Right atrium auricular region (tissue), 2 donors: Measurements from ENCODE around the gene METAP1D. TPM values are rescaled to one million over a fixed set of nuclear protein-coding genes. Genes with fewer than 3 reads are reported as not detected.

ENCODE experiments used
- DNase-seq: peaks from one replicate; pipeline ENCODE4 v3.0.0-alpha.2; 2019; ENCODE audit warnings: low spot score
- H3K27ac ChIP-seq, 2 donors: fragments of 200-600 bp; sonication (generic); 1 replicate in 1 of 2; 2 replicates in 1 of 2; pipeline ENCODE4 v1.5.1; 2016 to 2019
- H3K27me3 ChIP-seq, 2 donors: fragments of 200-600 bp; sonication (generic); one replicate each; pipeline versions ENCODE4 v1.5.1 to v1.6.0; 2017 to 2019
- H3K36me3 ChIP-seq: fragments of 200-600 bp; sonication (generic); one replicate; pipeline ENCODE4 v1.5.1; 2016
- H3K4me1 ChIP-seq, 2 donors: fragments of 200-600 bp; sonication (generic); one replicate each; pipeline versions ENCODE4 v1.5.1 to v1.6.0; 2017 to 2019
- H3K4me3 ChIP-seq, 2 donors: fragments of 200-600 bp; sonication (generic); 1 replicate in 1 of 2; 2 replicates in 1 of 2; pipeline ENCODE4 v1.5.1; 2017 to 2019; ENCODE audit warnings: mild to moderate bottlenecking in 1 of 2, moderate library complexity in 1 of 2
- H3K9me3 ChIP-seq, 2 donors: fragments of 200-600 bp; sonication (generic); one replicate each; pipeline ENCODE4 v1.5.1; 2019
- total RNA-seq, 2 donors: library from RNA; depleted of rRNA; stranded (reverse); fragments of >200 nt; gene quantifications; one replicate each; pipeline ENCODE4 v1.1.0, GENCODE V29; 2016
- TF ChIP-seq, protein P1 (sequence below), 2 donors: fragments of 200-600 bp; sonication (generic); IDR thresholded peaks; one replicate each; pipeline ENCODE4 v1.5.1; 2019; ENCODE audit warnings: antibody characterized with exemption in 2 of 2

Gene METAP1D
- total RNA-seq, 2 donors from 2014 or later = 2.3 to 4.7 TPM

- no peak for DNase-seq
- Histone ChIP-seq H3K4me3 (no peak overlapping the region), H3K27ac (no peak overlapping the region), H3K27me3 (no peaks in the 10 kb centered on the region), H3K36me3 (no peaks in the 10 kb centered on the region), H3K4me1 (no peaks in the 10 kb centered on the region), H3K9me3 (no peaks in the 10 kb centered on the region)
- TF ChIP-seq, protein P1, sequence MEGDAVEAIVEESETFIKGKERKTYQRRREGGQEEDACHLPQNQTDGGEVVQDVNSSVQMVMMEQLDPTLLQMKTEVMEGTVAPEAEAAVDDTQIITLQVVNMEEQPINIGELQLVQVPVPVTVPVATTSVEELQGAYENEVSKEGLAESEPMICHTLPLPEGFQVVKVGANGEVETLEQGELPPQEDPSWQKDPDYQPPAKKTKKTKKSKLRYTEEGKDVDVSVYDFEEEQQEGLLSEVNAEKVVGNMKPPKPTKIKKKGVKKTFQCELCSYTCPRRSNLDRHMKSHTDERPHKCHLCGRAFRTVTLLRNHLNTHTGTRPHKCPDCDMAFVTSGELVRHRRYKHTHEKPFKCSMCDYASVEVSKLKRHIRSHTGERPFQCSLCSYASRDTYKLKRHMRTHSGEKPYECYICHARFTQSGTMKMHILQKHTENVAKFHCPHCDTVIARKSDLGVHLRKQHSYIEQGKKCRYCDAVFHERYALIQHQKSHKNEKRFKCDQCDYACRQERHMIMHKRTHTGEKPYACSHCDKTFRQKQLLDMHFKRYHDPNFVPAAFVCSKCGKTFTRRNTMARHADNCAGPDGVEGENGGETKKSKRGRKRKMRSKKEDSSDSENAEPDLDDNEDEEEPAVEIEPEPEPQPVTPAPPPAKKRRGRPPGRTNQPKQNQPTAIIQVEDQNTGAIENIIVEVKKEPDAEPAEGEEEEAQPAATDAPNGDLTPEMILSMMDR (IDR thresholded peaks at IDR 0.05) = no peak
Measured at GRCh38 chr2:172072706-172073105, 73.0 kb downstream of the METAP1D start.

- TF ChIP-seq, protein P1 (IDR thresholded peaks at IDR 0.05) = no peak
- H3K27me3 ChIP-seq = no peaks in the 10 kb centered on the region
- H3K4me3 ChIP-seq = no peak overlapping the region
Measured at GRCh38 chr2:172073518-172073917, 73.8 kb downstream of the METAP1D start.

DNA sequence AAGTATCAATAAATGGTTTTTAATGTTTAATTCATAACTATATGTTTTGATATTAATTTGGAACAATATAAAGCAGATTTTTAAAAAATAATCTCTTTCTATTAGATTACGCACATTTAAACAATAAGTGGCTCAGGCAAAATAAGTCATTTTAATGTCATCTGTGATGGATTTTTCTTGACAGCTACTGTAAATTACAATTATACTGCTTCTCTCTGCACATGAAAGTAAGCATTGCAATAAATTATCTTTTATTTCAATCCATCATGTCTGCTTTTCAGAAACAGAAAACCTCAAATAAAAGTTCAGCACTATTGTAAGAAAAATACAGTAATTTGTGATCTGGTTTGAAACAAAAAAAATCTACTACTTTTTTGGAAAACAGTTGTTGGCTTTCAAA, 74.5 kb downstream of the METAP1D start:
- no peak overlapping the region for H3K27ac ChIP-seq
- DNase-seq = no peak
- no peaks in the 10 kb centered on the region for H3K27me3 ChIP-seq
- TF ChIP-seq, protein P1 (IDR thresholded peaks at IDR 0.05) = no peak
- no peaks in the 10 kb centered on the region for H3K9me3 ChIP-seq
- no peak overlapping the region for H3K4me3 ChIP-seq
- H3K36me3 ChIP-seq = no peaks in the 10 kb centered on the region
- no peaks in the 10 kb centered on the region for H3K4me1 ChIP-seq

More at GRCh38 chr2:172073518-172073917, 73.8 kb downstream of the METAP1D start:
- DNase-seq = no peak
- Histone ChIP-seq H3K9me3 (no peaks in the 10 kb centered on the region), H3K4me1 (no peaks in the 10 kb centered on the region), H3K36me3 (no peaks in the 10 kb centered on the region), H3K27ac (no peak overlapping the region)

DNA sequence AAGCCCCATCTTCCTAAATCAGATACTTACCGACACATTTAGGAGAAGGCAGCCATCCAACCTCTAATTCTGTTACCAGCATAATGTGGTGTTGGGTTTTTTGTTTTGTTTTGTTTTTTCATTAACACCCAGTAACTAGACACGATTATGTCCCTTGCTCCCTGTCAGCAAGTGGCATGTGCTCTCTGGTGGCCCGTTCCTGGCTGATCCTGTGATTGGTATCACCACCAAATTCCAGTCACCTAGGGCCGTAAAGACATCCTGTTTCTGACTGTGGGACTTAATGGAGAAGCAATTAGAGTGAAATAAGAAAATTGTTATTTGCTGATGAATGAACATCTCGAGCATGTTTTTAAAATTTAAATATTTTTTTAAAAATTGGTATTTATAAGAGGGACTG, 79.7 kb downstream of the METAP1D start:
- no peak for DNase-seq

DNA sequence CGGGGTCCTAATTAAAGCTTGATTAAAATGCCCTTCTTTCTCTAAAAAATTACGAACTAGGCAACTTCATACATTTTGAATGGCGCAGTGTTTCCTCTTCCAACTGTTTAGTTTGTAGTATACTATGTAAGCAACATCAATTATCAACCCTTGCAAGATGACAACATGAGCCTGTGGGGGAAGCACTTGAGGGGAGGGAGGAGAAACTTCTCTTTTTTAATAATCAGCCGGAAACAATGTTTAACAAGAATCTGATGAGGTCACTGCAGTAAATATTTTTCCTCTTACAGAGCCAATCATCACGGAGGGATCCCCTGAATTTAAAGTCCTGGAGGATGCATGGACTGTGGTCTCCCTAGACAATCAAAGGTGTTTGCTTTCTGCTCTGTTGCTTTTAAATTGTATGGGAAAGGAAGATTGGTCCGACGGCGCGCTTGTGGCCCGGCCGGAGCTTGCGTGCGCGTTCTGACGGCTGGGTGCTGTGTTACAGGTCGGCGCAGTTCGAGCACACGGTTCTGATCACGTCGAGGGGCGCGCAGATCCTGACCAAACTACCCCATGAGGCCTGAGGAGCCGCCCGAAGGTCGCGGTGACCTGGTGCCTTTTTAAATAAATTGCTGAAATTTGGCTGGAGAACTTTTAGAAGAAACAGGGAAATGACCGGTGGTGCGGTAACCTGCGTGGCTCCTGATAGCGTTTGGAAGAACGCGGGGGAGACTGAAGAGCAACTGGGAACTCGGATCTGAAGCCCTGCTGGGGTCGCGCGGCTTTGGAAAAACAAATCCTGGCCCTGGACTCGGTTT, 80.3 kb downstream of the METAP1D start:
- H3K36me3 ChIP-seq = no peaks in the 10 kb centered on the region
- H3K27me3 ChIP-seq = peaks cover 48 to 51% of the 10 kb centered on the region in 2 donors
- no peak overlapping the region for H3K4me3 ChIP-seq
- TF ChIP-seq, protein P1 (IDR thresholded peaks at IDR 0.05) = no peak
- no peaks in the 10 kb centered on the region for H3K9me3 ChIP-seq
- peaks cover 0 to 24% of the 10 kb centered on the region in 2 donors for H3K4me1 ChIP-seq
- no peak overlapping the region for H3K27ac ChIP-seq
- DNase-seq = no peak

More for the DNA sequence above, 79.7 kb downstream of the METAP1D start:
- no peaks in the 10 kb centered on the region for H3K9me3 ChIP-seq
- no peak overlapping the region for H3K4me3 ChIP-seq
- peaks cover 42 to 45% of the 10 kb centered on the region in 2 donors for H3K27me3 ChIP-seq
- H3K36me3 ChIP-seq = no peaks in the 10 kb centered on the region
- no peak overlapping the region for H3K27ac ChIP-seq
- H3K4me1 ChIP-seq = peaks cover 0 to 17% of the 10 kb centered on the region in 2 donors
- TF ChIP-seq, protein P1 (IDR thresholded peaks at IDR 0.05) = no peak
